Measurements from ENCODE around the gene ACSM2A.
"Not testable (repeated sequence)": the region's sequence is repeated elsewhere in the genome, so short reads cannot be mapped to it uniquely, and the experiment has no call there.

ACSM2A gene

DNA sequence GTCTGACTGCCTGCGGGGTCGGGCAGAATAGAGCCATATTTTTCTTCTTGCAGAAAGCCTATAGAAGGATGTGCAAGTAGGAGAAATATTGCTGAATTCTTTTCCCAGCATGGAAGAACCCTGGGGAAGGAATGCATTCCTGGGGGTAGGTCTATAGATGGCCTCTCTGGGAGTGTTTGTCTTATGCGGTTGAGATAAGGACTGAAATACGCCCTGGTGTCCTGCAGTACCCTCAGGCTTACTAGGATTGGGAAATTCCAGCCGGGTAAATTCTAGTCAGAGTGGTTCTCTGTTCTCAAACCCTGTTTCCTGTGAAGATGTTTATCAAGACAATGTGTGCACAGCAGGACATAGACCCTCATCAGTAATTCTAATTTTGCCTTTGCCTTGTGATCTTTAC is 2.3 kb downstream of the ACSM2A start:
- DNase-seq (ENCODE audit: low read depth in 2 of 2, low spot score in 1 of 2): not testable (repeated sequence)

DNA sequence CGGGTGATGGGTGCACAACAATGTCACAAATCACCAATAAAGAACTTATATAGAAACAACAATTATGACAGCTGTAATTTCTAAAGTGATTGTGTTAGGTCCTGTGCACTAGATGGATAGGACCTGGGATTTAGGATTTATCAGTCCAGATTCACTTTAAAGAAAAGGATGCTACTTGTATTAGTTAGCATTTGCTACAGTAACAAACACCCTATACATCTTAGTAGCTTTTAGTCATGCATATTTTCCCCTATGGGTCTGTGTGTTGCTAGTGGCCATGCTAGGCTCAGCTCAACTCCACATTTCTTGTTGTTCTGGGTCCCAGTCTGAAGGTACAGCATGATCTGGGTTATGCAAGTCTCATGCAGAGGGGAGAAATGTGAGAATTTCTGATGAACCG is 7.9 kb downstream of the ACSM2A start:
- not testable (repeated sequence) for DNase-seq (ENCODE audit: low read depth in 2 of 2, low spot score in 1 of 2)

DNA sequence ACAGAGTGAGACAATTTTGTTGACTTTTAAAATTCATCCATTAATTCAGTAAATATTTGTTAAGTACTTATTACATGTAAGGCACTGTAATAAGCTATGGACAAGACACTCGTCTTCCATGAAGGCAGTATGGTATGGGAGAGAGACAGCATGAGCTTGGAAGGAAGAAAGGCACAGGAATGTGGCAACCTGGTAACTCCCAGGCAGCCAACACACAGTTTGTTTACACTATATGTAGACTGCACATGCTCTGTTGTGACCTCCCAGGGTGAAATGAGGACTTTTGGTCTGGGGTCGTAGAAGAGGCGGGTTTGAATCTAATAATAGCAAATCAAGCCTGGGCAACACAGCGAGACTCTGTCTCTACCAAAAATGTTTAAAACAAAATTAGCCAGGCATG is 9.0 kb downstream of the ACSM2A start:
- not testable (repeated sequence) for DNase-seq (ENCODE audit: low read depth in 2 of 2, low spot score in 1 of 2)

DNA sequence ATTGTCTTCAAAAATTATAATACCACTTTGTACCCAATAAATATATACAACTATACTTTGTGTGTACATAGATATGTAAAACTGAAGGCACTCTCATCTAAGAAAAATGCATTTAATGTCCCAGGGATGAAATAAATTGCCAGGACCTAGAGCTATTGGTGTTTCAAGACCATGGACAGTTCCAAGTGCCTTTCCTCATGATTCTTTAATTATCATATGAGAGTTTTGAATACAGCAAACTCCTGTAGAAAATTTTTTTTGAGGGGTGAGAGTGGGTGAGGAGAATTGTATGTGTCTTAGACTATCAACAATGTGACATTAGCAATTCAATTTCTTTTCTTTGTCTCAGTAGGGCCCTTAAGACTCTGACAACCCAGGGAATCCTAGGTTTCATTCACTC is 17.6 kb downstream of the ACSM2A start:
- DNase-seq (ENCODE audit: low read depth in 2 of 2, low spot score in 1 of 2): not testable (repeated sequence)

DNA sequence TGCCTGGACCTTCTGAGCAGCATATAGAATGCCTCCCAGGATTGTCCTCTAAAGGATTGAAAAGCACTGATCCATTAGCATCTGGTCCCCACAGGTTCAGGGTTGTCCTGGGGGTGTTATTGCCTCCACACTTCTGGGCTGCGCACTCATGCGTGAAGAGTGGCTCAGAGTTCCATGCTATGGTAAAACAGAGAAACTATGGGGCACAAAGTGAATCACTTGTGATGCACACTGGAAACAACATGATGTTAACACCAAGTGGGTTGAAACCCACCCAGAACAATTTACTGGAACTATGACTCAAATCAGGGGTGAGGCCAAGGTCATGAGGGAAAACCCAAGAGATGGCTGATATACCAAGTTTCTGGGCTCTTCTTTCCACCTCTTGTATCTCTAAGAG is 18.6 kb downstream of the ACSM2A start:
- not testable (repeated sequence) for DNase-seq (ENCODE audit: low read depth in 2 of 2, low spot score in 1 of 2)

DNA sequence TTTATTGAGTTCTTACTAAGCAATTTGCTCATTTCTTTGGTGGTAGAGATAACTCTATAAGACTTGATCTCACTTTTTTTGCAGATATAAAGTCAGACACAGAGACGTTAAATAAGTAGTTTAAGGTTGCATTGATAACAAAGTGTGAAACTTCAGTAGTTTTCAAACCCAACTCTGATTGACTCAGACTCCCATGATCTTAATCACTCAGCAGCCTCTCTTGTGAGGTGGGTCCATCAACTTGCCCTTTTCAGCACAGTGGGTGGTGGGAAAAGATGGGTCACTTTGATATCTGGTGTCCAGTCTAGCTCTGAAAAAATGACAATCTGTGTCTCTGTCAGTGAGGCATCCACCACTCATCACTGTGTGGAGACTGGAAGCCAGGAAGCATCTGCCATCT is 19.4 kb downstream of the ACSM2A start:
- DNase-seq (ENCODE audit: low read depth in 2 of 2, low spot score in 1 of 2): not testable (repeated sequence)

DNA sequence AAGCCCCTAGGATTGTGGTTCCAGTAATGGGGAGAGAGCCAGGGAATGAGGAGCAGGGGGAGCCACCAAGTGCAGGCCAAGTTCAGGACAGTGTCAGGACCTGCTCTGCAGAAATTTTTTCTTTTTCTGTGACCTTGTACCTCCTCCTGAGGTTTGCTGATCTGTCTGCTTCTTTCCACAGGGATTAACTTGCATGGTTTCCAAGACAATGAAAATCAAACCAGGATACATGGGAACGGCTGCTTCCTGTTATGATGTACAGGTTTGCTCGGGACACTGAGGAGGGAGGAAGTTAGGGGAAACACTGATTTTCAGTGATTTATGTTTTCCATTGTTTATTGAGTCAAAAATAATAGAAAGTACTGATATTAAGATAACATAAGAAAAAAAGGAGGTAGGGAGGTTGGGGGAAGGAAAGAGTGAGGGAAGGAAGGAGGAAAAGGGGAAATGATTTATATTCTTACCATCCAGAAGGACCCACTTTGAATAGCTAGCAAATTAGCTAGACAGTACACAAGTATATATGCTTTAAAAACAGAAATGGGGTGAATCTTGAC is 25.9 kb downstream of the ACSM2A start:
- not testable (repeated sequence) for DNase-seq (ENCODE audit: low read depth in 2 of 2, low spot score in 1 of 2)

DNA sequence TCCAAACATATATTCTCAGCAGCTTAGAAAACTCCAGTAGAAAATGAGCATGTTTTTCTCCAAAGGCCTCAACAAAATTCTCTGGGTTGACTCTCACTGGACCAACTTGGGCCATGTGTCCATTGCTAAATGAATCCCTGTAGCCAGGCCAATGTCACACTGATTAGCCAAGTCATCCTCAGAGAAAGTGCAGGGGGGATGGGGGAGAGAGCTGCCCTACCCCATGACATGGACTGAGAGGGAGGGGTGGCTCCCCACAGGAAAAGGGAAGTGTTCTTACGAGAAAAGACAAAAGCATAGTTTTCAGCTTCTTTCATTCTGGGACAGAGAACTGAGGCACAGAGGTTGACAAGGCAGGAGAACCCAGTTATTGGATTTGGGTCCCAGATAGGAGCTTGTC is 32.7 kb downstream of the ACSM2A start:
- DNase-seq (ENCODE audit: low read depth in 2 of 2, low spot score in 1 of 2): not testable (repeated sequence)

DNA sequence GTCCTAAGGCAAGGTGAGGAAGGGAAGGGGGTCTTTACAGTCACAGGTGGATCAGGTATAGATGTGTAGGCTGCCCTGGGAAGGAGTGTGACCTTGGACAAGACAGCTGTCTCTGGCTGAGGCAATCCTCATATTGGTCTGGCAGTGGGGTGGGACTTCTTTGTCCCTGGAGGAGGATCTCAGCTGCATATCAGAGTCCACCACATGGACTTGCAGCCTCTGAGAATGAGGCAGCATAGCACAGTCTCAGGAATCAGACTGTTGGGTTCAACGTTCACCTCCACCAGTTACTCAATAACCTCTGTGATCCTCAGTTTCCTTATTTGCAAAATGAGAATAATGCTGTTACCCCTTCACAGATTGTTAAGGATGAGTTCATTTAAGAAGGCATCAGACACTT is 33.4 kb downstream of the ACSM2A start:
- no peak for DNase-seq (ENCODE audit: low read depth in 2 of 2, low spot score in 1 of 2)

DNA sequence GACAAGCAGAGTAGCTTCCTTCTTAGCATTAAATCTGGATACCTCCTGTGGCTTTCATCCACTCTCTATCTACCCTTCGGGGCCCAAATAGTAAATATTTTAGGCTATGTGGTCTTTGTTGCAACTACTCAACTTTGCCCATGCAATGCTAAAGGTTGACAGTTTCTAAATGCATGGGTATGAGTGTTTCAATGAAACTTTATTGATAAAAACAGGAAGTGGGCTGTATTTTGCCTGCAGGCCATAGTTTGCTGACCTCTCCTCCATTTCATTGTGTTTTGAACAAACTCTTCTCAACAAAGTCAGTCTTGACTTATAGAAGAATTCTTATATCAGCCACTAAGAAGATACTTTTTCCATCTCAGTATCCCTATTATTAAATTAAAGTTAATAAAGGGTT is 34.1 kb downstream of the ACSM2A start:
- no peak for DNase-seq (ENCODE audit: low read depth in 2 of 2, low spot score in 1 of 2)

DNA sequence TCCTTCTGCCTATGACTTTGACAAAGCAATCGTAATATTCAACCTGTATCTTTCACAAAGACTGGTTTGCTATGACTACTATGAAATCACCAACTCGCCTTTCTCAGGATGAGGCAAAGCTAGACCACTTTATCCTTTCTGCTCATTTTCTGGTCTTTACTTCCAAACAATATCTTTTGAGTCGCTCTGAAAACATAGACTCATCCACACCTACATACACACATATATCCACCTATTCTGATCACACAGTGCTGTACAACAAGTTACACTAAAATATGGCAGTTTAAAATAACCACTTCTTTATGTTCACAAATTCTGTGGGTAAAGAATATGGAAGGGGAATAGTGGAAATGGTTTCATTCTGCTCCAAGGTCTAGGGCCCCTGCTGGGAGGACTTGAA is 39.7 kb downstream of the ACSM2A start:
- not testable (repeated sequence) for DNase-seq (ENCODE audit: low read depth in 2 of 2, low spot score in 1 of 2)

DNA sequence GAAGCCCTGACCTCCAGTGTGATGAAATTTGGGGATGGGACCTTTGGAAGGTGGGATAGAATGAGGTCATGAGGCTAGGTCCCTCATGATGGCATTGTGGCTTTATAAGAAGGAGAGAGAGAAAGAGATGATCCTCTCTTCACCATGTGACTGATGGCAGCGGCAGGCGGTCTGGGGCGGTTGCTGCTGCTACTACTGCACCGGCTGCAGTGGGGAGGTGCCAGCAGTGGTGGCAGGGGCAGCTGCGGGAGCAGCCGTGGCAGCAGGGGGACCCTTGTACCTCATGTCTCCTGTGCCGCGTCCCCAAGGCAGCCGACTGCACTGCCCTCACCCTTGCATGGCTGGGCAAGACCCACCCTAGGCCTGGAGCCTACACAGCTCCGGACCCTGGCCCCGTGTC is 40.1 kb downstream of the ACSM2A start:
- DNase-seq (ENCODE audit: low read depth in 2 of 2, low spot score in 1 of 2): not testable (repeated sequence)

DNA sequence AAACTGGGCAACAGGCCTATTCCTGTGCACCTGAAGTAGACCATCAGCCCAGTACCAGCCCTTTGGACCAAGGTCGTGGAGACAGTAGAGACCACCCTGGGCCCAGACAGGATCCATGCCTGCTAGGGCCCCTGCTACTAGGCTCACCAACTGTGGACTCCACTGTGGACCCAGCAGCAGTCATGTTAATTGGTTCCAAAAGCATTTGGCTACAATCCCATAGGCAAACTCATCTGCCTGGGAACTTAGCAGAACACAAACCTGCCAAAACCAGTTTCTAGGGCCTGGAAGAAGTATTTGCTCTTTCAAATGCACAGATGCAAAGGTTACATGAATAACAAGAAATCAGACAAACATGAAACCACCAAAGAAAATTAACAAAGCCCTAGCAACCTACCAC is 53.1 kb downstream of the ACSM2A start:
- no peak for DNase-seq (ENCODE audit: low read depth in 2 of 2, low spot score in 1 of 2)

DNA sequence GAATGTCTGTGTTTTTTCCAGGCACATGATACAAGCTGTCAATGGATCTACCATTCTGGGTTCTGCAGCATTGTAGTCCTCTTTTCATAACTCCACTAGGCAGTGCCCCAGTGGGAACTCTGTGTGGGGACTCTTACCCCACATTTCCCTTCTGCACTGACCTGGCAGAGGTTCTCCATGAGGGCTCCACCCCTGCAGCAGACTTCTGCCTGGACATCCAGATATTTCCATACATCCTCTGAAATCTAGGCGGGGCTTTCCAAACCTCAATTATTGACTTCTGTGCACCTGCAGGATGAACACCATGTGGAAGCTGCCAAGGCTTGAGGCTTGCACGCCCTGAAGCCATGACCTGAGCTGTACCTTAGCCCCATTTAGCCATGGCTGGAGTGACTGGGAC is 56.0 kb downstream of the ACSM2A start:
- DNase-seq (ENCODE audit: low read depth in 2 of 2, low spot score in 1 of 2): no peak

DNA sequence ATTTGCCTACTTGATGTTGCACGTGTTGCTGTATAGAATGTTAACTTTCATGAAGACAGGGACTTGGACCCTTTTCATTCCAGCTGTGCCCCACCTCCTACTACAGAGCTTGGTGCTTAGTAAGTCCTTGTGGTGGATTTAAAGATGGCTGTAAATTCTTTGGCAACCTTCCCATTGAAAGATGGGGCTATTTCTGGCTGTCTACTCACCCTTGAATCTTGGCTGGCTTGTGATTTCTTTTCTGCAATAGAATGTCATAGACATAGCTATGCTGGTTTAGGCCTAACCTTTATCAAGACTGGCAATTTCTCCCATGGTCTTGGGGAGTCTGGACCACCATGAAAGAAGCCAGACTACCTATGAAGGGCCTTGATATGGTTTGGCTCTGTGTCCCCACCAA is 59.0 kb downstream of the ACSM2A start:
- no peak for DNase-seq (ENCODE audit: low read depth in 2 of 2, low spot score in 1 of 2)

DNA sequence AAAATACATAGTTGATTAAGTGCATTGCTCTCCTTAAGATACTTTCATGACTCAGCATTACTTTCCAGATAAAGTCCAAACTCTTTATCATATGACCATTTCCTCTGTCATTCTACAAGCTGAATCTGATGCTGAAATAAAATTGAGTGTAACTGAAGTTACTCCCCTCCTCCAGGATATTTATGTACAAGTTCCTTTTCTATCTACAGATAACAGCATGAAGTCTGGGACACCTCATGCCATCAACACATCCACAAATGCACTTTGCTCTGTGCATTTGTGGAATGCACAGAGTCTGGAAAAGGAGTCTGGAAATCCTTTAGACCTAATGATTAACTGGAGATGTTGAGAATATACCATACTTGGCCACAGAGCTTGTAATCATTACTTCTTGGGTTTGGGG is 64.4 kb downstream of the ACSM2A start:
- no peak for DNase-seq (ENCODE audit: low read depth in 2 of 2, low spot score in 1 of 2)

DNA sequence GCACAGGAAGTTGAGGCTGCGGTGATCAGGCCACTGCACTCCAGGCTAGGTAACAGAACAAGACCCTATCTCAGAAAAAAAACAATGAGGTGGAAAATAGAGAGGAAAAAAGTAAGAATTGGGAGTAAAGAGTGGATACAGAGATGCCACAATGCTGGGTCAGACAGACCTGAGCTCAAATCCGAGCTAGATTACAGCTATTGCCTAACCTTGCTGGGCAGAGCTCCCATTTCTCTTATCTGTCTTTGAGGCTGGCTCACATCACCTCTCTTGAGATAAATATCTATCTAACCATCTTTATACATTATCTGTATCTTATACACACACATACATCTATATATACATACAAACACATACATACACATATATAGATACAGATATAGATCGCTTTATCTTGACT is 65.8 kb downstream of the ACSM2A start:
- DNase-seq (ENCODE audit: low read depth in 2 of 2, low spot score in 1 of 2): no peak

DNA sequence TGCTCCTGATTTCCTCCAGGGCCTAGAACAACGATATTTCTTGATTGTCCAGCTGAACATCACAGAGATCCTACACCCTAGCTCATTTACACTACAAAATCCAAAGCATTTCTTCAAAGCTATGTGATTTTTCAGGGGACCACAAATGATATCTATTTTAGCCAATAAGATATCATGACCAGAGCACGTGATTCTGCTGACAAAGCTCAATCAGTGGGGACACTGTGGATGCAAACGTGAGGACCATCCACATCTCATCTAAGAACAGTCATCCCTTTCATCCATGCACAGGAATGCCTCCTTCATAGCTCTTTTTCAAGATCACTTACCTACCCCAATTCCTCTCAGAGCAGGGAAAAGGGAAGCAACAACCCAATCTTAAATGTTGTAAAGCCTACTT is 67.9 kb downstream of the ACSM2A start:
- DNase-seq (ENCODE audit: low read depth in 2 of 2, low spot score in 1 of 2): no peak

DNA sequence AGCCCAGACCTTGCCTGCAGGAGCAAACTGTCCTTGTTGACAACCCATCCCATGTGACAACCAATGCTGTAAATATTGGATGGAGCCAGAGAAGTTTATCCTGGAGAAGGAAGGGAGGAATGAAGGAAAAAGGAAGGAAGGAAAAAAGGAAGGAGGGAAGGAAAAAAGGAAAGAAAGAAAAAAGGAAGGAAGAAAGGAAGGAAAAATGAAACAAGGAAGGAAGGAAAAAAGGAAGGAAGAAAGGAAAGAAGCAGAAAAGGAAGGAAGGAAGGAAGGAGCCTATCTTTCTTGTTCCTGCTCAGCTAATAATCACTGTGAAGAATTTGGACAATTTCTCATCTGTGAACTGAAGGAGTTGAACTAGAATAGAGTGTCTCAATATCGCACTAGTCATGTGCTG is 68.8 kb downstream of the ACSM2A start:
- DNase-seq (ENCODE audit: low read depth in 2 of 2, low spot score in 1 of 2): no peak

DNA sequence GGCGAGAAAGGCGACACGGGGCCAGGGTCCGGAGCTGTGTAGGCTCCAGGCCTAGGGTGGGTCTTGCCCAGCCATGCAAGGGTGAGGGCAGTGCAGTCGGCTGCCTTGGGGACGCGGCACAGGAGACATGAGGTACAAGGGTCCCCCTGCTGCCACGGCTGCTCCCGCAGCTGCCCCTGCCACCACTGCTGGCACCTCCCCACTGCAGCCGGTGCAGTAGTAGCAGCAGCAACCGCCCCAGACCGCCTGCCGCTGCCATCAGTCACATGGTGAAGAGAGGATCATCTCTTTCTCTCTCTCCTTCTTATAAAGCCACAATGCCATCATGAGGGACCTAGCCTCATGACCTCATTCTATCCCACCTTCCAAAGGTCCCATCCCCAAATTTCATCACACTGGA is 80.5 kb downstream of the ACSM2A start:
- not testable (repeated sequence) for DNase-seq (ENCODE audit: low read depth in 2 of 2, low spot score in 1 of 2)

DNA sequence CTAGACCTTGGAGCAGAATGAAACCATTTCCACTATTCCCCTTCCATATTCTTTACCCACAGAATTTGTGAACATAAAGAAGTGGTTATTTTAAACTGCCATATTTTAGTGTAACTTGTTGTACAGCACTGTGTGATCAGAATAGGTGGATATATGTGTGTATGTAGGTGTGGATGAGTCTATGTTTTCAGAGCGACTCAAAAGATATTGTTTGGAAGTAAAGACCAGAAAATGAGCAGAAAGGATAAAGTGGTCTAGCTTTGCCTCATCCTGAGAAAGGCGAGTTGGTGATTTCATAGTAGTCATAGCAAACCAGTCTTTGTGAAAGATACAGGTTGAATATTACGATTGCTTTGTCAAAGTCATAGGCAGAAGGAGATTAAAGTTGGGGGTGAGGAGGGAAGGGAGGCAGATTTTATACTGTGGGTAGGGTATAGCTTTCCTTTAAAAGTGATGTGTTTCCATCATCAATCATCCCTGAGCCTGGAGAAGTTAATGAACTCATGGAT is 81.0 kb downstream of the ACSM2A start:
- not testable (repeated sequence) for DNase-seq (ENCODE audit: low read depth in 2 of 2, low spot score in 1 of 2)

DNA sequence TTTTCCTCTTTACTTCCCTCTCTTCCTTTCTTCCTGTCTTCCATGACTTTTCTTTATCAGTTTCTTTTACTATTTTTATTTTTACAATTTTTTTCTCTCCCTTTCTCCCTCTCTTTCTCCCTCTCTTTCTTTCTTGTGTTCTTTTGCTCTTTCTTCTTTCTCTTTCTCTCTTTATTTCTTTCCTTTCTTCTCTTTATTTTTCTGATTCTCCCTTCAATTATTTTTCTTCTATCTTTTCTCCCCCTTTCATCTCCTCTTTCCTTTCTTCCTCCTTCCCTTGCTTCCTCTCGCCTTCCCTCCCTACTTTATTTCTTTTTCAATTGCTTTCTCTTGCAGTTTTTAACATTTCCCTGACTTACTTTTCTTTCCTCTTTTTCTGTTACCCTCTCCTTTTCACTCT is 85.3 kb downstream of the ACSM2A start:
- DNase-seq (ENCODE audit: low read depth in 2 of 2, low spot score in 1 of 2): not testable (repeated sequence)

Measured in stimulated activated CD8-positive, alpha-beta memory T cell treated with anti-CD3 and anti-CD28 coated beads, Interleukin-4, amount 100 ng/mL, for 4 hours (primary cell).